A549 treated with ZK216348 at 1 μM for 4 hours (cell line): ENCODE data around the gene ZNF507. TPM values are rescaled to one million over a fixed set of nuclear protein-coding genes. Genes with fewer than 3 reads are reported as not detected.

Experiments used
- total RNA-seq: library from RNA; stranded (reverse); fragments of 200-300 nt; extraction: Qiagen RNA extraction; gene quantifications from 5 replicates; pipeline ENCODE4 v1.2.3, GENCODE V29; 2022; ENCODE audit warnings: low read depth

The ZNF507 gene
- total RNA-seq: 11.5 to 21.0 TPM (median 16.2 TPM) in 5 replicates

DNA sequence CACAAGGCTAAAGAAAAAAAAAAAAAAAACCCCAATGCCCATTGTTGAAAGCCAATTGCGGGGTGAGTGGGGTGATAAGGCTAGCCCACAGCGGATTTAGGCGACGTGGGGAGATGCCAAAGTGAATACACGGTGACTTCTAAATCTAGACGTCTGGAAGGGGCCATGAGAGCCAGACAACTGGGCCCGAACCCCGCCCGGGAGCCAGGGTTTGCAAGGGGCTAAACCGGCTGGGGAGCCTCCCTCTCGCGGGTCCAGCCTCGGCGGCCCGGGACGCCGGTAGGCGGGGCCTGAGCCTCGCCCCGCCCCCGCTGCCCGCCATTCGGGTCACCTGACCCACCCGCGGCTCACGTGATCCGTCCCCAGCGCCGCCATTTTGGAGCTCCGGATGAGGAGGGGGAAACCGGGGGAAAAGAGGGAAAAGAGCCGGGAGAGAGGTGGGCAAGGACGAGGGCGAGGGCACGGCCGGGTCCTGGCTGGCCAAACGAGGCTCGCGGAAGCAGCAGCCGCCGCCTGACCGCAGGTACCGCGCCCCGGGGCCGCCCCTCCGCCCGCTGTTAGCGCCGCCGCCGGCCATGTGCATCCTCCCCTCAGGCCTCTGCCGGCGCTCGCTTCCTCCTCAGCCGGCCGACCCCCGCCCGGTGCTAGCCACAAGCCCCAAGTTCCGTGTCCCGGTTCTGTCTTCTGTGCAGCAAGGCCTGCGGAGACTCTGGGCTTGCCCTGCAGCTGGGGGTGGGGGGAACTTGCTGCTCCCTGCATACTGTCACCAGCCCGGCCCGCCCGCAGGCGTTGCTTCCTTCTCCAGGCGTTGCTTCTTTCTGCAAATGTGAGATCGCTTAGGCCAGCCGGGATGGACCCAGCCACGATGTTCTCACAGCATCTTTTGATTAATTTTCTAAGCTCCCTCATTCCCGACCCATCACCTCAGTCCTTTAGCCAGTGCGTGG lies at the start of gene ZNF507:
TSS of gene ZNF507 (plus strand) at position 350 of the 947 bp plus-strand sequence. CDS start 7,221 bp downstream, outside the sequence.

DNA sequence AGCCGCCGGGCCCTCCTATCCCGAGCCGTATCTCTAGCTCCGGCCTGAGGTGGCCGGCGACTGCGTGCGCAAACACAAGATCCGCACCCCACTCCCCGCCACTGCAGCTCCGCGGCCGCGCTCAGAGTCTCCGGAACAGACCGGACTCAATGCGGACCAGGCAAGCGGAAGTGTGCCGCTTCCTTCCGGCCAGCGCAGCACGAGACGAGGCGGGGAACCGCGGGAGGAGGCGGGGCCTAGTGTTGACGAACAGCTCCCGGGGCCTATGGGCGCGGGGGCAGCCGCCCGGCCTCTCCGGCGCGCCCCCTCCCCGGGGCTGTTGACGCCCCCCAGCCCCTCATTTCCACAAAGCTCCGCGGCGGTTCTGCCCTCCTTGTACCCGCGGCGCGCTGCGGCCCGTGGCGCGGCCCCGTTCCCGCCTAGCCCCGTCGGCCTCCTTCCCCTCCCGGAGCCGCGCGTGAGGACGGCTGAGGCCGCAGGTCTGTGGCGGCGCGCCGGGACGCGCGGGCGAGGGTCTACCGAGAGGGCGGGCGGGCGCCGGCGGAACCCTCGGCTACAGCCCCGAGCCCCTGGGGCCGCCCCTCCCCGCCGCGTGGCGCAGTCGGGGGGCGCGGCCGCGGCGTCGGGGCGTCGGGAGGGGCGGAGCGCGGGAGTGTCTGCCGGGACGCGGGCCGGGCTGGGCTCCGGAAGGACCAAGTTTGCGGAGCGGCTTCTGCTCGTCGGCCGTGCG lies 60.2 kb downstream of the ZNF507 start, which contains the start of gene DPY19L3:
TSS of gene DPY19L3 (plus strand) at position 340 of the 730 bp plus-strand sequence. CDS start 2,484 bp downstream, outside the sequence.

Other genes with a start within 250 kb of the ZNF507 start
- 9.9 to 15.1 TPM (median 12.6 TPM) in 5 replicates for gene DPY19L3, start 60.2 kb downstream of the ZNF507 start, total RNA-seq
- gene PDCD5, start 235.6 kb downstream of the ZNF507 start, total RNA-seq: 402 to 538 TPM (median 450 TPM) in 5 replicates